K562 (cell line): ENCODE measurements around the gene CPLX3. TPM values are rescaled to one million over a fixed set of nuclear protein-coding genes. Genes with fewer than 3 reads are reported as not detected.

Experiments used
- ATAC-seq: fragments of 200-7000 bp; cut with Tn5 transposase; 3 replicates; pipeline ENCODE4 v1.9.1; 2020; ENCODE audit warnings: moderate library complexity
- BruUV-seq: library from RNA; stranded (reverse); fragments of 400-500 nt; replicated peaks from 2 replicates; lab custom pipeline; 2021; lab: Mats Ljungman, UMichigan
- CTCF ChIA-PET: fragments of 300-600 bp; formaldehyde crosslinking; extraction: SDS; loops from one replicate; lab custom pipeline; 2021; ENCODE audit warnings: low intra/inter-chr PET ratio; lab: Yijun Ruan, JAX
- POLR2A ChIA-PET: fragments of 300-600, 350-650 bp; sonication (Branson Sonifier 250); formaldehyde crosslinking; extraction: SDS; loops from one replicate; lab custom pipeline; 2021; ENCODE audit warnings: antibody characterized with exemption, inconsistent platforms; lab: Yijun Ruan, JAX
- DNase-seq, 4 experiments: peaks; one replicate each; pipeline versions ENCODE4 v3.0.0 to v3.0.0-alpha.2; 2011 to 2018; ENCODE audit warnings: low spot score in 3 of 4, mixed read lengths in 3 of 4; ENCODE audit errors: extremely low read depth in 1 of 4
- FAIRE-seq: peaks from 2 replicates; lab custom pipeline; 2011; peaks lifted over from hg19 to GRCh38; lab: Jason Lieb, UNC
- H2AFZ ChIP-seq: 2 replicates; pipeline ENCODE4 v1.6.0; 2011; ENCODE audit warnings: low read depth, low read length, control low read depth, inconsistent platforms
- H3K27ac ChIP-seq: fragments of 200-600 bp; 3 replicates; pipeline ENCODE4 v1.8.0; 2011; ENCODE audit warnings: low read depth, mild to moderate bottlenecking, control low read depth, inconsistent platforms, low read length, moderate library complexity, mixed read lengths; ENCODE audit errors: extremely low read depth
- H3K27me3 ChIP-seq, 2 experiments: fragments of 300-600 bp in 1 of 2; 2 replicates in 1 of 2; 3 replicates in 1 of 2; pipeline versions ENCODE4 v1.6.0 to v1.8.0; 2011; ENCODE audit warnings: inconsistent platforms in 2 of 2, low read length in 2 of 2, mild to moderate bottlenecking in 1 of 2, mixed read lengths in 1 of 2, moderate library complexity in 1 of 2; ENCODE audit not compliant: control insufficient read depth in 2 of 2, insufficient read depth in 2 of 2
- H3K36me3 ChIP-seq: fragments of 300-600 bp; 3 replicates; pipeline ENCODE4 v1.8.0; 2011; ENCODE audit warnings: mild to moderate bottlenecking, low read length, inconsistent platforms; ENCODE audit not compliant: control insufficient read depth, insufficient read depth
- H3K4me1 ChIP-seq, 2 experiments: fragments of 200-600 bp in 1 of 2; replicated peaks in 1 of 2; 2 replicates in 1 of 2; 3 replicates in 1 of 2; pipeline versions ENCODE4 v1.5.1 to v1.8.0; 2011; ENCODE audit warnings: inconsistent platforms in 2 of 2, low read length in 2 of 2, mild to moderate bottlenecking in 1 of 2, mixed read lengths in 1 of 2, moderate library complexity in 1 of 2; ENCODE audit not compliant: control insufficient read depth in 2 of 2, insufficient read depth in 2 of 2
- H3K4me2 ChIP-seq: 2 replicates; pipeline ENCODE4 v1.6.1; 2011; ENCODE audit warnings: low read length, control low read depth, inconsistent platforms, mixed read lengths; ENCODE audit not compliant: insufficient read depth
- H3K4me3 ChIP-seq: fragments of 200-600 bp; sonication (generic), shearing (Covaris generic); 2 replicates; pipeline ENCODE4 v1.5.1; 2016; ENCODE audit warnings: control low read depth, inconsistent platforms
- H3K79me2 ChIP-seq: fragments of 200-600 bp; 3 replicates; pipeline ENCODE4 v1.8.0; 2011; ENCODE audit warnings: low read length, inconsistent platforms; ENCODE audit not compliant: control insufficient read depth, insufficient read depth
- H3K9ac ChIP-seq, 2 experiments: 2 replicates each; pipeline versions ENCODE4 v1.6.0 to v1.6.1; 2011; ENCODE audit warnings: low read depth in 2 of 2, low read length in 2 of 2, control low read depth in 1 of 2, inconsistent platforms in 1 of 2, mild to moderate bottlenecking in 1 of 2, mixed read lengths in 1 of 2; ENCODE audit not compliant: insufficient read depth in 1 of 2
- H3K9me1 ChIP-seq: one replicate; pipeline ENCODE4 v1.6.0; 2011; ENCODE audit warnings: inconsistent platforms, mild to moderate bottlenecking, low read length, moderate library complexity; ENCODE audit not compliant: control insufficient read depth, insufficient read depth
- H3K9me3 ChIP-seq: replicated peaks from 2 replicates; pipeline ENCODE4 v1.5.1; 2011; ENCODE audit warnings: low read depth, low read length, inconsistent platforms; ENCODE audit not compliant: control insufficient read depth, insufficient read depth
- H4K20me1 ChIP-seq: replicated peaks from 2 replicates; pipeline ENCODE4 v1.6.1; 2011; ENCODE audit warnings: low read length, inconsistent platforms, mixed read lengths; ENCODE audit not compliant: control insufficient read depth, insufficient read depth
- CEBPB ChIP-seq: fragments of 450-650 bp; IDR thresholded peaks from 2 replicates; pipeline ENCODE4 v1.6.1; 2016; ENCODE audit warnings: missing genetic modification characterization, missing compliant biosample characterization
- FUS ChIP-seq: fragments of 200-400 bp; formaldehyde crosslinking; optimal IDR thresholded peaks from 2 replicates; pipeline ENCODE3; 2017; ENCODE audit warnings: low read depth, low read length
- GABPA ChIP-seq: fragments of 200-800 bp; sonication (Bioruptor generic); conservative IDR thresholded peaks from 2 replicates; pipeline ENCODE4 v1.6.1; 2016; ENCODE audit warnings: low read depth, missing genetic modification characterization, missing compliant biosample characterization
- NFE2 ChIP-seq: IDR thresholded peaks from 2 replicates; pipeline ENCODE4 v1.6.1; 2014; ENCODE audit warnings: antibody characterized with exemption, low read depth
- SLC30A9 ChIP-seq: fragments of 250-450 bp; sonication (Bioruptor Pico); IDR thresholded peaks from 2 replicates; pipeline ENCODE4 v1.8.0; 2022; ENCODE audit warnings: mild to moderate bottlenecking, moderate library complexity
- SMARCC2 ChIP-seq: fragments of 450-650 bp; IDR thresholded peaks from 2 replicates; pipeline ENCODE4 v1.6.1; 2017; ENCODE audit warnings: antibody characterized with exemption, moderate library complexity, mild to moderate bottlenecking, low read depth
- TRIM28 ChIP-seq: fragments of 450-650 bp; IDR thresholded peaks from 2 replicates; pipeline ENCODE4 v1.6.1; 2017
- ZBTB17 ChIP-seq: fragments of 450-650 bp; formaldehyde crosslinking; IDR thresholded peaks from 2 replicates; pipeline ENCODE4 v1.4.0; 2020; ENCODE audit warnings: mild to moderate bottlenecking
- ZNF143 ChIP-seq: sonication (generic); formaldehyde crosslinking; IDR thresholded peaks from 2 replicates; pipeline ENCODE4 v1.9.0; 2022; ENCODE audit warnings: mild to moderate bottlenecking, missing genetic modification reagents
- WGBS: fragments of 100-300 bp; shearing (Covaris generic); methylation state at CpG from one replicate; pipeline ENCODE4 v1.1.6; 2016; ENCODE audit warnings: low coverage, mixed read lengths; ENCODE audit not compliant: insufficient coverage; ENCODE audit errors: missing lambda C conversion rate; 5-methylcytosine and 5-hydroxymethylcytosine counted together
- in situ Hi-C: fragments of 300-500 bp; cut with MboI; formaldehyde crosslinking; loops from 4 replicates; pipeline ENCODE4 v1.15.0; 2018; ENCODE audit warnings: inconsistent platforms, mixed read lengths
- intact Hi-C: fragments of 100-400 bp; cut with micrococcal nuclease; formaldehyde crosslinking; loops from 2 replicates; pipeline ENCODE4 v1.14.2; 2022
- polyA plus RNA-seq, 8 experiments: library from polyadenylated mRNA; depleted of rRNA in 4 of 8; stranded (reverse) in 5 of 8; unstranded in 3 of 8; fragments of >200 nt; fragmentation: Nextera tagmentation in 2 of 8; fragmentation: Illumina TruSeq in 1 of 8; extraction: Ambion mirVana in 2 of 8; extraction: Trizol in 1 of 8; gene quantifications; 2 replicates each; pipeline versions ENCODE4 v1.2.1 to v1.2.3, GENCODE V29; 2011 to 2014; ENCODE audit warnings: inconsistent platforms in 1 of 8, missing spikeins in 1 of 8
- total RNA-seq, 7 experiments: library from RNA; depleted of rRNA in 6 of 7; stranded (reverse); fragments of >200 nt in 6 of 7; fragmentation: Illumina TruSeq in 2 of 7; extraction: Trizol in 2 of 7; gene quantifications; 2 replicates each; pipeline versions ENCODE4 v1.2.1 to v1.2.3, GENCODE V29; 2011 to 2021; ENCODE audit warnings: low replicate concordance in 1 of 7
- TF ChIP-seq, protein P1 (sequence below), 2 experiments: fragments of 150-350 bp in 1 of 2; IDR thresholded peaks; 2 replicates each; pipeline ENCODE4 v1.6.1; 2012 to 2016; ENCODE audit warnings: low read depth in 2 of 2, low read length in 2 of 2, mild to moderate bottlenecking in 1 of 2, moderate library complexity in 1 of 2
- TF ChIP-seq, protein P2 (sequence below): sonication (generic); formaldehyde crosslinking; IDR thresholded peaks from 2 replicates; pipeline ENCODE4 v1.8.1; 2023; ENCODE audit warnings: mild to moderate bottlenecking, missing genetic modification reagents

Gene CPLX3
- total and polyA plus RNA-seq, 9 of the 15 experiments (the other 6 are each of a cell fraction or from before 2014, with no cell fraction given), result not detected

DNA sequence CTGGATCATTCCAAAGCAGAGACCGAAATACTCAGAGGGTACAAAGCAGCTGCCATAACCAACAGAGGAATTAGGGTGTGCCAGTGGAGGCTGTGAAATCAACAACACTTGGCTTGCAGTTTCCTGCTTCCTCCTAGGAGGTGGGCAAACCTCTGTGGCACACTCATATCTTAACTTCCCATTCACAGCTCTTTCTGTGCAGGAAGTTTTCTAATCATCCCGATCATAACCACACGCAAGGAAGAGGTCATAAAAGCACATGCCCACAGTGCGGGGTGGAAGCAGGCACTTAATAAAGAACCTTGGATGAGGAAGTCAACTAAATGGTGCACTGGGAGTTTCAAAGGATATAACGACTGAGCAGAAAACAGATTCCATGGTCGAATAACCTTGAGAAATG is 41.6 kb downstream of the CPLX3 start:
- Histone ChIP-seq H4K20me1 (peaks cover 10% of the 10 kb centered on the region; the same call in 1 of the 2 replicates), H3K4me1 (peaks cover 16 to 22% of the 10 kb centered on the region in 2 experiments; a peak in 3 of 5 replicates), H3K9me3 (no peaks in the 10 kb centered on the region; the same call in 1 of the 2 replicates), H3K36me3 (peaks cover 45% of the 10 kb centered on the region), H3K9me1 (peaks cover 7% of the 10 kb centered on the region), H3K27me3 (no peaks in the 10 kb centered on the region), H3K4me2 (no peak overlapping the region), H2AFZ (no peak overlapping the region), H3K79me2 (peaks cover 74% of the 10 kb centered on the region), H3K4me3 (no peak overlapping the region), H3K27ac (no peak overlapping the region), H3K9ac (no peak overlapping the region)
- TF ChIP-seq ZBTB17 (CRISPR knock-in tag) (no peak), TRIM28 (0 out of 2 replicates have a peak, but pooled peaks have one; percentile 11)
- in situ Hi-C loops, result no loop called here
- WGBS, result 87% methylated on average over 6 of the region's 6 CpGs
- DNase-seq, result no peak
- ChIA-PET CTCF (no interaction called here), POLR2A (interaction anchor here (0.5 to 0.7 kb wide), 2 partner anchors 97 to 169 kb away, joined by 3 read pairs; no protein-coding TSS in a partner anchor)
- no TSS peak for BruUV-seq
- FAIRE-seq, result no peak
- intact Hi-C loops, result no loop called here
- no peak for ATAC-seq

DNA sequence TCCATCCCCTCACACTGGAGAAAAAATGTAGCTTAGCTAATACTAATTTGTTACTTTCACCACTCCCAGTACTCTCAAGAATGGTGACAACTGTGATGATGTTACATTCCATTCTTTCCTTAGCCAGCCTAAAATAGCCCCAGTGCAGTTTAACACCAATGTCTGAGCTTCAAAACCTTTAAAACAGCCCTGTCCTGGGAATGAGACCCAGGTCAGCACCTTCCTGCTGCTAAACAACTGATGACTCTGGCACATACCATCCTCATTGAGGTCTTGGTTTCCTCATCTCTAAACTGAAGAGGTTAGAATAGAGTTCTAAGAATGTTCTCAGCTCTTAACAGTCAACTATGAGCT is 42.9 kb downstream of the CPLX3 start:
- ATAC-seq (no peak), FAIRE-seq (no peak), DNase-seq (no peak)
- Histone ChIP-seq H3K4me3 (no peak overlapping the region), H3K79me2 (peaks cover 73% of the 10 kb centered on the region), H3K27ac (no peak overlapping the region), H3K9me3 (no peaks in the 10 kb centered on the region; the same call in 1 of the 2 replicates), H2AFZ (no peak overlapping the region), H3K9me1 (peaks cover 1% of the 10 kb centered on the region), H3K4me2 (no peak overlapping the region), H3K4me1 (peaks cover 19 to 22% of the 10 kb centered on the region in 2 experiments; a peak in 4 of 5 replicates), H3K9ac (no peak overlapping the region), H3K27me3 (no peaks in the 10 kb centered on the region), H3K36me3 (peaks cover 38% of the 10 kb centered on the region), H4K20me1 (peaks cover 10% of the 10 kb centered on the region; the same call in 1 of the 2 replicates)
- in situ Hi-C loops, result no loop called here
- no TSS peak for BruUV-seq
- TF ChIP-seq, protein P1, sequence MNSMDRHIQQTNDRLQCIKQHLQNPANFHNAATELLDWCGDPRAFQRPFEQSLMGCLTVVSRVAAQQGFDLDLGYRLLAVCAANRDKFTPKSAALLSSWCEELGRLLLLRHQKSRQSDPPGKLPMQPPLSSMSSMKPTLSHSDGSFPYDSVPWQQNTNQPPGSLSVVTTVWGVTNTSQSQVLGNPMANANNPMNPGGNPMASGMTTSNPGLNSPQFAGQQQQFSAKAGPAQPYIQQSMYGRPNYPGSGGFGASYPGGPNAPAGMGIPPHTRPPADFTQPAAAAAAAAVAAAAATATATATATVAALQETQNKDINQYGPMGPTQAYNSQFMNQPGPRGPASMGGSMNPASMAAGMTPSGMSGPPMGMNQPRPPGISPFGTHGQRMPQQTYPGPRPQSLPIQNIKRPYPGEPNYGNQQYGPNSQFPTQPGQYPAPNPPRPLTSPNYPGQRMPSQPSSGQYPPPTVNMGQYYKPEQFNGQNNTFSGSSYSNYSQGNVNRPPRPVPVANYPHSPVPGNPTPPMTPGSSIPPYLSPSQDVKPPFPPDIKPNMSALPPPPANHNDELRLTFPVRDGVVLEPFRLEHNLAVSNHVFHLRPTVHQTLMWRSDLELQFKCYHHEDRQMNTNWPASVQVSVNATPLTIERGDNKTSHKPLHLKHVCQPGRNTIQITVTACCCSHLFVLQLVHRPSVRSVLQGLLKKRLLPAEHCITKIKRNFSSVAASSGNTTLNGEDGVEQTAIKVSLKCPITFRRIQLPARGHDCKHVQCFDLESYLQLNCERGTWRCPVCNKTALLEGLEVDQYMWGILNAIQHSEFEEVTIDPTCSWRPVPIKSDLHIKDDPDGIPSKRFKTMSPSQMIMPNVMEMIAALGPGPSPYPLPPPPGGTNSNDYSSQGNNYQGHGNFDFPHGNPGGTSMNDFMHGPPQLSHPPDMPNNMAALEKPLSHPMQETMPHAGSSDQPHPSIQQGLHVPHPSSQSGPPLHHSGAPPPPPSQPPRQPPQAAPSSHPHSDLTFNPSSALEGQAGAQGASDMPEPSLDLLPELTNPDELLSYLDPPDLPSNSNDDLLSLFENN (IDR thresholded peaks at IDR 0.05; ENCODE audit: low read depth in 2 of 2, low read length in 2 of 2), result no peak
- TF ChIP-seq FUS (no peak), NFE2 (no peak), SMARCC2 (no peak), ZNF143 (CRISPR knock-in tag) (no peak), CEBPB (tag) (no peak), SLC30A9 (CRISPR knock-in tag) (no peak), GABPA (no peak)
- TF ChIP-seq, protein P2, sequence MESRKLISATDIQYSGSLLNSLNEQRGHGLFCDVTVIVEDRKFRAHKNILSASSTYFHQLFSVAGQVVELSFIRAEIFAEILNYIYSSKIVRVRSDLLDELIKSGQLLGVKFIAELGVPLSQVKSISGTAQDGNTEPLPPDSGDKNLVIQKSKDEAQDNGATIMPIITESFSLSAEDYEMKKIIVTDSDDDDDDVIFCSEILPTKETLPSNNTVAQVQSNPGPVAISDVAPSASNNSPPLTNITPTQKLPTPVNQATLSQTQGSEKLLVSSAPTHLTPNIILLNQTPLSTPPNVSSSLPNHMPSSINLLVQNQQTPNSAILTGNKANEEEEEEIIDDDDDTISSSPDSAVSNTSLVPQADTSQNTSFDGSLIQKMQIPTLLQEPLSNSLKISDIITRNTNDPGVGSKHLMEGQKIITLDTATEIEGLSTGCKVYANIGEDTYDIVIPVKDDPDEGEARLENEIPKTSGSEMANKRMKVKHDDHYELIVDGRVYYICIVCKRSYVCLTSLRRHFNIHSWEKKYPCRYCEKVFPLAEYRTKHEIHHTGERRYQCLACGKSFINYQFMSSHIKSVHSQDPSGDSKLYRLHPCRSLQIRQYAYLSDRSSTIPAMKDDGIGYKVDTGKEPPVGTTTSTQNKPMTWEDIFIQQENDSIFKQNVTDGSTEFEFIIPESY (CRISPR knock-in tag), result no peak
- intact Hi-C loops, result no loop called here
- POLR2A ChIA-PET, result interaction anchor here (1.1 to 2.0 kb wide), 6 partner anchors 10 to 32 kb away, joined by 3 to 7 read pairs (median 5); partner anchors contain the start of gene ULK3
- CTCF ChIA-PET, result no interaction called here
